ENCODE results near the gene NDEL1. TPM values are rescaled to one million over a fixed set of nuclear protein-coding genes. Genes with fewer than 3 reads are reported as not detected.

Gene NDEL1
- total RNA-seq, 1 experiment from 2014 or later: 39.2 TPM

DNA sequence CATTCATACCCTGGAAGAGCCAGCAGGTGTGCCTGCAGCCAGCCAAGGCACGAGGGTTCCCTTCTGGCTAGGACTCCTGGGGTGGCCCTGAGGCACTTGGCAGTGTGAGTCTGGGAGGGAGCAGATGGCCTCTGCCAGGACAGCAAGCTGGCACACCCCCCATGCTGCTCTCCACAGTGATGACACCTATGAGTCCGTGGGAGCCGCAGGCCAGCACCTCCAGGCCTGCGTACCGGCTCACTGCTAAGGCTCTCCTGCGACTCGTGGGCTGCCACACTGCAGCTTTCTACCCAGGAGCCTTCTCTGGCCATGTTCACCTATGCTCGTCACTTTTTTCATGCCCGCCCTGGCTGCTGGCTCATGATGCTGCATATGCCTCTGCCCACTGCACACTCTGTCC is 68.1 kb downstream of the NDEL1 start:
- CTCF ChIA-PET: no interaction called here
- Histone ChIP-seq H3K27ac (ENCODE audit: low read depth, low read length) (no peak overlapping the region), H4K20me1 (ENCODE audit: insufficient read depth) (no peaks in the 10 kb centered on the region), H3K4me2 (ENCODE audit: low read length) (no peak overlapping the region), H3K9me2 (ENCODE audit: insufficient read depth) (no peaks in the 10 kb centered on the region), H3K9ac (ENCODE audit: low read length) (no peak overlapping the region), H3K4me3 (replicated peaks in 1 of 2; ENCODE audit: low read depth in 1 of 2, low read length in 2 of 2) (no peak overlapping the region), H3K36me3 (ENCODE audit: control insufficient read depth in 1 of 2, insufficient read depth in 2 of 2, low read length in 2 of 2) (peaks cover 10 to 22% of the 10 kb centered on the region in 2 experiments; a peak in 3 of 4 replicates), H3K9me3 (ENCODE audit: control insufficient read depth in 1 of 2, insufficient read depth in 1 of 2, low read depth in 1 of 2, low read length in 2 of 2) (no peaks in the 10 kb centered on the region), H2AFZ (ENCODE audit: low read depth, low read length, poor library complexity, severe bottlenecking) (no peak overlapping the region), H3K79me2 (ENCODE audit: insufficient read depth, low read length) (no peaks in the 10 kb centered on the region), H3K27me3 (ENCODE audit: insufficient read depth, low read length) (no peaks in the 10 kb centered on the region), H3K4me1 (ENCODE audit: control insufficient read depth in 1 of 2, insufficient read depth in 2 of 2, low read length in 2 of 2) (no peaks in the 10 kb centered on the region)
- DNase-seq (ENCODE audit: low read depth, low spot score) (no peak), ATAC-seq (no peak)
- no TSS peak for BruUV-seq (replicated peaks)
- RAD21 ChIA-PET (ENCODE audit: low non-redundant PET in 1 of 2, low total read pairs in 2 of 2, uncharacterized antibody in 2 of 2, unreplicated experiment in 2 of 2): no interaction called here
- POLR2A ChIA-PET: no interaction called here
- intact Hi-C loops (cut with micrococcal nuclease): no loop called here
- TF ChIP-seq POLR2AphosphoS5 (IDR thresholded peaks at IDR 0.05; ENCODE audit: low read depth, low read length) (no peak), RAD21 (IDR thresholded peaks at IDR 0.05; ENCODE audit: low read depth) (no peak), ELF1 (IDR thresholded peaks at IDR 0.05; ENCODE audit: borderline replicate concordance, low read depth) (no peak), CEBPB (IDR thresholded peaks at IDR 0.05; ENCODE audit: low read depth) (no peak), SP1 (IDR thresholded peaks at IDR 0.05; ENCODE audit: low read depth) (no peak), SIN3A (IDR thresholded peaks at IDR 0.05; ENCODE audit: low read depth) (no peak), ZNF274 (IDR thresholded peaks at IDR 0.05; ENCODE audit: low read depth, low read length) (no peak), JUND (IDR thresholded peaks at IDR 0.05) (no peak), FOSL1 (IDR thresholded peaks at IDR 0.05; ENCODE audit: low read depth) (no peak), TCF7L2 (IDR thresholded peaks at IDR 0.05; ENCODE audit: borderline replicate concordance, extremely low read depth, insufficient read depth, insufficient read length) (no peak), CBX3 (IDR thresholded peaks at IDR 0.05; ENCODE audit: low read depth) (no peak), SRF (IDR thresholded peaks at IDR 0.05; ENCODE audit: low read depth) (no peak), EGR1 (IDR thresholded peaks at IDR 0.05; ENCODE audit: low read depth) (no peak)
- TF ChIP-seq, protein P1, sequence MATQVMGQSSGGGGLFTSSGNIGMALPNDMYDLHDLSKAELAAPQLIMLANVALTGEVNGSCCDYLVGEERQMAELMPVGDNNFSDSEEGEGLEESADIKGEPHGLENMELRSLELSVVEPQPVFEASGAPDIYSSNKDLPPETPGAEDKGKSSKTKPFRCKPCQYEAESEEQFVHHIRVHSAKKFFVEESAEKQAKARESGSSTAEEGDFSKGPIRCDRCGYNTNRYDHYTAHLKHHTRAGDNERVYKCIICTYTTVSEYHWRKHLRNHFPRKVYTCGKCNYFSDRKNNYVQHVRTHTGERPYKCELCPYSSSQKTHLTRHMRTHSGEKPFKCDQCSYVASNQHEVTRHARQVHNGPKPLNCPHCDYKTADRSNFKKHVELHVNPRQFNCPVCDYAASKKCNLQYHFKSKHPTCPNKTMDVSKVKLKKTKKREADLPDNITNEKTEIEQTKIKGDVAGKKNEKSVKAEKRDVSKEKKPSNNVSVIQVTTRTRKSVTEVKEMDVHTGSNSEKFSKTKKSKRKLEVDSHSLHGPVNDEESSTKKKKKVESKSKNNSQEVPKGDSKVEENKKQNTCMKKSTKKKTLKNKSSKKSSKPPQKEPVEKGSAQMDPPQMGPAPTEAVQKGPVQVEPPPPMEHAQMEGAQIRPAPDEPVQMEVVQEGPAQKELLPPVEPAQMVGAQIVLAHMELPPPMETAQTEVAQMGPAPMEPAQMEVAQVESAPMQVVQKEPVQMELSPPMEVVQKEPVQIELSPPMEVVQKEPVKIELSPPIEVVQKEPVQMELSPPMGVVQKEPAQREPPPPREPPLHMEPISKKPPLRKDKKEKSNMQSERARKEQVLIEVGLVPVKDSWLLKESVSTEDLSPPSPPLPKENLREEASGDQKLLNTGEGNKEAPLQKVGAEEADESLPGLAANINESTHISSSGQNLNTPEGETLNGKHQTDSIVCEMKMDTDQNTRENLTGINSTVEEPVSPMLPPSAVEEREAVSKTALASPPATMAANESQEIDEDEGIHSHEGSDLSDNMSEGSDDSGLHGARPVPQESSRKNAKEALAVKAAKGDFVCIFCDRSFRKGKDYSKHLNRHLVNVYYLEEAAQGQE (IDR thresholded peaks at IDR 0.05; ENCODE audit: low read depth): no peak
- TF ChIP-seq, protein P2, sequence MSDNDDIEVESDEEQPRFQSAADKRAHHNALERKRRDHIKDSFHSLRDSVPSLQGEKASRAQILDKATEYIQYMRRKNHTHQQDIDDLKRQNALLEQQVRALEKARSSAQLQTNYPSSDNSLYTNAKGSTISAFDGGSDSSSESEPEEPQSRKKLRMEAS (IDR thresholded peaks at IDR 0.05): no peak

All from HCT116 (cell line).